Trophoblast cell (in vitro differentiated cells and primary cell): ENCODE data around the gene GPR149. TPM values are rescaled to one million over a fixed set of nuclear protein-coding genes. Genes with fewer than 3 reads are reported as not detected.
A peak's percentile ranks its signal among the peaks of the same experiment; 100 is the strongest.

Experiments used
- DNase-seq, 2 donors: peaks; one replicate each; pipeline ENCODE4 v3.0.0-alpha.2; 2016
- H2AFZ ChIP-seq: 2 replicates; pipeline ENCODE4 v1.6.1; 2013; ENCODE audit warnings: low read length, moderate library complexity, mild to moderate bottlenecking; ENCODE audit not compliant: insufficient read depth, poor library complexity
- H2AK5ac ChIP-seq: 2 replicates; pipeline ENCODE4 v1.6.1; 2013; ENCODE audit warnings: mild to moderate bottlenecking, low read length
- H2BK120ac ChIP-seq: 2 replicates; pipeline ENCODE4 v1.6.1; 2013; ENCODE audit warnings: low read length, mild to moderate bottlenecking, moderate library complexity; ENCODE audit not compliant: insufficient read depth, poor library complexity
- H2BK12ac ChIP-seq: 2 replicates; pipeline ENCODE4 v1.6.1; 2013; ENCODE audit warnings: mild to moderate bottlenecking, low read length, moderate library complexity
- H2BK5ac ChIP-seq: 2 replicates; pipeline ENCODE4 v1.6.1; 2013; ENCODE audit warnings: low read length, low read depth, moderate library complexity, mild to moderate bottlenecking; ENCODE audit not compliant: poor library complexity
- H3K14ac ChIP-seq: 2 replicates; pipeline ENCODE4 v1.6.1; 2013; ENCODE audit warnings: mild to moderate bottlenecking, low read length
- H3K18ac ChIP-seq: 2 replicates; pipeline ENCODE4 v1.6.1; 2013; ENCODE audit warnings: mild to moderate bottlenecking, low read length
- H3K23ac ChIP-seq: 2 replicates; pipeline ENCODE4 v1.6.1; 2013; ENCODE audit warnings: low read length
- H3K27ac ChIP-seq: 2 replicates; pipeline ENCODE4 v1.5.1; 2013; ENCODE audit warnings: low read depth, mild to moderate bottlenecking, inconsistent platforms, low read length, moderate library complexity
- H3K27me3 ChIP-seq: 2 replicates; pipeline ENCODE4 v1.6.1; 2013; ENCODE audit warnings: inconsistent platforms, mild to moderate bottlenecking, low read length, moderate library complexity; ENCODE audit not compliant: insufficient read depth
- H3K36me3 ChIP-seq, 2 experiments: 1 replicate in 1 of 2; 2 replicates in 1 of 2; pipeline ENCODE4 v1.6.1; 2013; ENCODE audit warnings: low read length in 2 of 2, mild to moderate bottlenecking in 2 of 2, moderate library complexity in 1 of 2; ENCODE audit not compliant: insufficient read depth in 2 of 2, control insufficient read depth in 1 of 2
- H3K4ac ChIP-seq: 2 replicates; pipeline ENCODE4 v1.6.1; 2013; ENCODE audit warnings: low read depth, mild to moderate bottlenecking, low read length, moderate library complexity
- H3K4me1 ChIP-seq, 2 experiments: 1 replicate in 1 of 2; 2 replicates in 1 of 2; pipeline ENCODE4 v1.6.1; 2013; ENCODE audit warnings: low read length in 2 of 2, mild to moderate bottlenecking in 2 of 2, moderate library complexity in 1 of 2; ENCODE audit not compliant: insufficient read depth in 2 of 2, control insufficient read depth in 1 of 2
- H3K4me2 ChIP-seq: 2 replicates; pipeline ENCODE4 v1.6.1; 2013; ENCODE audit warnings: inconsistent platforms, mild to moderate bottlenecking, low read length, moderate library complexity
- H3K4me3 ChIP-seq: 2 replicates; pipeline ENCODE4 v1.5.1; 2013; ENCODE audit warnings: mild to moderate bottlenecking, low read depth, low read length, inconsistent platforms
- H3K79me1 ChIP-seq: one replicate; pipeline ENCODE4 v1.6.1; 2013; ENCODE audit warnings: low read length
- H3K79me2 ChIP-seq: 2 replicates; pipeline ENCODE4 v1.6.1; 2013; ENCODE audit warnings: low read length, mild to moderate bottlenecking; ENCODE audit not compliant: control insufficient read depth, insufficient read depth, poor library complexity
- H3K9ac ChIP-seq: 2 replicates; pipeline ENCODE4 v1.6.1; 2013; ENCODE audit warnings: mild to moderate bottlenecking, low read length
- H3K9me3 ChIP-seq: 2 replicates; pipeline ENCODE4 v1.6.1; 2013; ENCODE audit warnings: low read depth, mild to moderate bottlenecking, control low read depth, inconsistent platforms, low read length; ENCODE audit not compliant: insufficient read depth
- H4K12ac ChIP-seq: 2 replicates; pipeline ENCODE4 v1.6.1; 2013; ENCODE audit warnings: low read depth, mild to moderate bottlenecking, low read length, moderate library complexity
- H4K8ac ChIP-seq: 2 replicates; pipeline ENCODE4 v1.6.1; 2013; ENCODE audit warnings: low read depth, mild to moderate bottlenecking, low read length, moderate library complexity
- H4K91ac ChIP-seq: one replicate; pipeline ENCODE4 v1.6.1; 2013; ENCODE audit warnings: low read depth, mild to moderate bottlenecking, low read length, moderate library complexity
- WGBS: extraction: QIAGEN DNeasy Blood & Tissue Kit; methylation state at CpG from one replicate; pipeline ENCODE4 v1.1.7; 2013; ENCODE audit warnings: missing lambda C conversion rate; ENCODE audit not compliant: insufficient read length, insufficient coverage; ENCODE audit errors: extremely low coverage; 5-methylcytosine and 5-hydroxymethylcytosine counted together
- polyA plus RNA-seq: library from polyadenylated mRNA; stranded (reverse); fragments of 200-250 nt; gene quantifications from 2 replicates; pipeline ENCODE4 v1.2.3, GENCODE V29; 2013

Gene GPR149, protein sequence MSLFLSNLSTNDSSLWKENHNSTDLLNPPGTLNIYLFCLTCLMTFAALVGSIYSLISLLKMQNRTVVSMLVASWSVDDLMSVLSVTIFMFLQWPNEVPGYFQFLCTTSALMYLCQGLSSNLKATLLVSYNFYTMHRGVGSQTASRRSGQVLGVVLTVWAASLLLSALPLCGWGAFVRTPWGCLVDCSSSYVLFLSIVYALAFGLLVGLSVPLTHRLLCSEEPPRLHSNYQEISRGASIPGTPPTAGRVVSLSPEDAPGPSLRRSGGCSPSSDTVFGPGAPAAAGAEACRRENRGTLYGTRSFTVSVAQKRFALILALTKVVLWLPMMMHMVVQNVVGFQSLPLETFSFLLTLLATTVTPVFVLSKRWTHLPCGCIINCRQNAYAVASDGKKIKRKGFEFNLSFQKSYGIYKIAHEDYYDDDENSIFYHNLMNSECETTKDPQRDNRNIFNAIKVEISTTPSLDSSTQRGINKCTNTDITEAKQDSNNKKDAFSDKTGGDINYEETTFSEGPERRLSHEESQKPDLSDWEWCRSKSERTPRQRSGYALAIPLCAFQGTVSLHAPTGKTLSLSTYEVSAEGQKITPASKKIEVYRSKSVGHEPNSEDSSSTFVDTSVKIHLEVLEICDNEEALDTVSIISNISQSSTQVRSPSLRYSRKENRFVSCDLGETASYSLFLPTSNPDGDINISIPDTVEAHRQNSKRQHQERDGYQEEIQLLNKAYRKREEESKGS
- polyA plus RNA-seq, result 0.01 TPM in 1 of 2 replicates, not detected in the other

DNA sequence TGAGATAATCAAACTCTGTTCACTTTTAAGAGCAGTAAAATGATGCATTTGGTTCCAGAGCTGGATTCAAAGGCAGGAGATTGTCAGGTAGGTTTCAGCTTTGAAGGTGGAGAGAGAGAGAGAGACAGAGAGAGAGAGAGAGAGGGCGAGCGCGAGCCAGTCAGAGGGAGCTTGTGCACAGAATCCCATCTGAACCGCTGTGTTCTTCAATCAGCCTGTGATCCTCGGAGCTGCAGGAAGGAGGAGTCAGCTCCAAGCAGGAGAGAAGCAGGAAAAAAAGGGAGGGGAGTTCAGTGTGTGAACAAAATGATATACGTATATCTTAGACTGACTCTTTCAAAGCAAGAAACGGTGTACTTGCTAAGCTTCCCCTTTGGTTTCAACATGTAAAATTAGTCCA is at the start of gene GPR149:
TSS of gene GPR149 (minus strand) at position 177 of the 400 bp plus-strand sequence. CDS start 575 bp downstream, outside the sequence.
- DNase-seq, result no peak
- H3K79me1 ChIP-seq, result no peaks in the 10 kb centered on the region
- H3K9ac ChIP-seq, result no peak within 1 kb of the TSS
- H3K4ac ChIP-seq, result no peak within 1 kb of the TSS
- no peak within 1 kb of the TSS for H2BK12ac ChIP-seq
- peaks cover 3% of the 10 kb centered on the region for H3K9me3 ChIP-seq
- H3K27me3 ChIP-seq, result peaks cover 19% of the 10 kb centered on the region
- no peak within 1 kb of the TSS for H2AK5ac ChIP-seq
- no peak within 1 kb of the TSS for H3K27ac ChIP-seq
- no CpG with 5 or more reads among the region's 7 CpGs for WGBS
- no peaks in the 10 kb centered on the region for H3K36me3 ChIP-seq
- H3K4me3 ChIP-seq, result no peak within 1 kb of the TSS
- no peak within 1 kb of the TSS for H4K8ac ChIP-seq
- H3K18ac ChIP-seq, result no peak within 1 kb of the TSS
- no peak within 1 kb of the TSS for H3K14ac ChIP-seq
- no peak within 1 kb of the TSS for H2BK120ac ChIP-seq
- no peaks in the 10 kb centered on the region for H3K79me2 ChIP-seq
- peaks cover 7 to 11% of the 10 kb centered on the region in 2 experiments for H3K4me1 ChIP-seq
- H2AFZ ChIP-seq, result no peak within 1 kb of the TSS
- H4K91ac ChIP-seq, result no peak within 1 kb of the TSS
- H3K23ac ChIP-seq, result no peak within 1 kb of the TSS
- peak within 1 kb of the TSS; percentile 61 for H3K4me2 ChIP-seq
- H4K12ac ChIP-seq, result no peak within 1 kb of the TSS
- no peak within 1 kb of the TSS for H2BK5ac ChIP-seq

DNA sequence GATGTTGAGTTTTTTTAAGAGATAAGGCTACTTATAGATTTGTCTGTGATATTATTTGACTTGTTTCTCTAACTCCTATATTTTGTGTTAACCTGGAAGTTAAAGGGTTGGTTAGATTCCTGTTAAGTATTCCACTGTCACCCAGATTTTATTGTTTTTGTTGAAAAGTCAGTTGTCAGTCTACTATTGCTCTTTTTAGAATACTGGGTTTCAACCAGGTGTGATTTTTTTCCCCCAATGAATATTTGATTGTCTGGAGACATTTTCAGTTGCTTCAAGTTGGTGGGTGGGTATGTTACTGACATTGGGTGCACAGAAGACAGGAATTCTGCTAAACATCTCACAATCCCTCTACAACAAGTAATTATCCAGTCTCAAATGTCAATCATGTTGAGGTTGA is 43.8 kb upstream of the GPR149 start:
- Histone ChIP-seq H3K4me1 (no peaks in the 10 kb centered on the region), H3K9ac (no peak overlapping the region), H4K91ac (no peak overlapping the region), H2BK120ac (no peak overlapping the region), H3K14ac (no peak overlapping the region), H3K79me1 (no peaks in the 10 kb centered on the region), H3K4me3 (no peak overlapping the region), H2BK5ac (no peak overlapping the region), H4K8ac (no peak overlapping the region), H3K27ac (no peak overlapping the region), H2AFZ (no peak overlapping the region), H3K23ac (no peak overlapping the region), H3K27me3 (no peaks in the 10 kb centered on the region), H3K36me3 (no peaks in the 10 kb centered on the region), H3K9me3 (no peaks in the 10 kb centered on the region), H2BK12ac (no peak overlapping the region), H2AK5ac (no peak overlapping the region), H3K4me2 (no peak overlapping the region), H3K79me2 (no peaks in the 10 kb centered on the region), H3K18ac (no peak overlapping the region), H3K4ac (no peak overlapping the region), H4K12ac (no peak overlapping the region)
- DNase-seq, result no peak

DNA sequence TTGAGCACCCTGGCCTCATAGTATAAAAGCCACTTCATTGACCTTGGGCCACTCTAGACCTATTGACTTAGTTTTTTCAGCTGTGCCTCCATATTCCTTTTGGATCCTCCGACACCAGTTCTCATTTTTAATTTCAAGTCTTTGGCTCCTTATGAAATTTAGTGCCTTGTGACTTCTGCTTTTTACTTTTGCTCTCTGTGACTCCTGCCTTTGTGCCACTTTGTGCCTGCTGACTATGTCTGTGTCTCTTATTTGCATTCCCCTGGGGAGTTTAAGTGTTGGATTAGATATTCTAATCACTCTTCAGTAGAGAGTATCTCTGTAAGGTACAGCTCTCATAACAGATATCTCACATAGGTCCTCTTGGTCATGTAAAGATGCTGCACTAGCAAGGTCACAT is 39.6 kb upstream of the GPR149 start:
- H2AFZ ChIP-seq, result no peak overlapping the region
- no CpG with 5 or more reads among the region's 1 CpG for WGBS

DNA sequence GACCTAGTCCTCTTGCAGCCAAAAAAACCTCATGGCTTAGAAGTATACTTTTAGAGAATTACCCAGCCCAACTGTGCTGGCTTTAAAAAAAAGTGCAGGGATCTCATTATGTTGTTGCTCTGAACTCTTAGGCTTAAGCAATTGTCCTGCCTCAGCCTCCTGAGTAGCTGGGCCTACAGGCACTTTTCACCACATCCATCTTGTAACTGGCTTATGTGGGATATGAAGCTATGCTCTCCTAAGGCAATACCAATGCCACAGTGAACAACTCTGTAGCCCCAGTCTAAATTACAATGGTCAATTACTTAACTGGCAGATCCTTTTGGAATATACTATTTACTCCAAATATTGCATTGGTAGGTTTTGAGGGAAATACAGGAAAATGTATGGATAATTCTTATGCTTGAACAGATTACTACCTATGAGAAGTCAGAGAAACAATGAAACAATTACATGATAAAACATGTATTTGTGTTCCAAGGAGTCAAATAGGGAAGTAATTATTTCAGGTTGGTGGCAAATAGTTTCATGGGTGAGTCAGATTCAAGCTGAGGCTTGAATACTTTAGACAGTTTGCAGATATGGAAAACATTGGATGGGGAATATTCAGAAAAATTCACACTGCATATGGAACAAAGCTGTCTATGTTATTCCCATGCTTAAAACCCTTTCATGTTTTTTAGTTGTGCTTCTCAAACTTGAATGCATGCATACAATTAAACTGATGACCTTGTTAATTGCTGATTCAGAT is 34.6 kb upstream of the GPR149 start:
- Histone ChIP-seq H3K79me1 (no peaks in the 10 kb centered on the region), H2BK12ac (no peak overlapping the region), H3K9ac (no peak overlapping the region), H2AFZ (no peak overlapping the region), H3K27me3 (no peaks in the 10 kb centered on the region), H2BK120ac (no peak overlapping the region), H2AK5ac (no peak overlapping the region), H3K4me1 (no peaks in the 10 kb centered on the region), H3K9me3 (no peaks in the 10 kb centered on the region), H3K18ac (no peak overlapping the region), H3K4me2 (no peak overlapping the region), H3K23ac (no peak overlapping the region), H3K36me3 (no peaks in the 10 kb centered on the region), H3K14ac (no peak overlapping the region), H4K91ac (no peak overlapping the region), H3K27ac (no peak overlapping the region), H4K12ac (no peak overlapping the region), H3K4me3 (no peak overlapping the region), H3K79me2 (no peaks in the 10 kb centered on the region), H2BK5ac (no peak overlapping the region), H4K8ac (no peak overlapping the region), H3K4ac (no peak overlapping the region)
- no peak for DNase-seq

More for the DNA sequence above, 39.6 kb upstream of the GPR149 start:
- H3K27ac ChIP-seq, result no peak overlapping the region
- H3K4me1 ChIP-seq, result no peaks in the 10 kb centered on the region
- no peak overlapping the region for H3K23ac ChIP-seq
- H3K27me3 ChIP-seq, result no peaks in the 10 kb centered on the region
- H3K4me3 ChIP-seq, result no peak overlapping the region
- H3K79me1 ChIP-seq, result no peaks in the 10 kb centered on the region
- no peaks in the 10 kb centered on the region for H3K9me3 ChIP-seq
- H4K91ac ChIP-seq, result no peak overlapping the region
- H3K79me2 ChIP-seq, result no peaks in the 10 kb centered on the region
- no peak overlapping the region for H3K9ac ChIP-seq
- DNase-seq, result no peak
- H2AK5ac ChIP-seq, result no peak overlapping the region
- no peak overlapping the region for H3K18ac ChIP-seq
- H2BK120ac ChIP-seq, result no peak overlapping the region
- H3K4me2 ChIP-seq, result no peak overlapping the region
- no peak overlapping the region for H4K8ac ChIP-seq
- H3K14ac ChIP-seq, result no peak overlapping the region
- no peak overlapping the region for H2BK12ac ChIP-seq
- no peak overlapping the region for H3K4ac ChIP-seq
- no peaks in the 10 kb centered on the region for H3K36me3 ChIP-seq
- no peak overlapping the region for H2BK5ac ChIP-seq
- no peak overlapping the region for H4K12ac ChIP-seq
